Esophagus squamous epithelium (tissue), 5 donors: Measurements from ENCODE around the gene MOV10. TPM values are rescaled to one million over a fixed set of nuclear protein-coding genes. Genes with fewer than 3 reads are reported as not detected.

Experiments
- DNase-seq: peaks from one replicate; lab custom pipeline; 2025; lab: John Stamatoyannopoulos, UW
- H3K27ac ChIP-seq, 4 donors: fragments of 200-600 bp; sonication (generic); one replicate each; pipeline ENCODE4 v1.5.1; 2016 to 2019; ENCODE audit warnings: mild to moderate bottlenecking in 1 of 4
- H3K27me3 ChIP-seq, 4 donors: fragments of 200-600 bp; sonication (generic); 1 replicate in 3 of 4; 2 replicates in 1 of 4; pipeline versions ENCODE4 v1.5.1 to v1.6.0; 2017 to 2021; ENCODE audit warnings: antibody characterized with exemption in 1 of 4
- H3K36me3 ChIP-seq, 3 donors: fragments of 200-600 bp; sonication (generic); one replicate each; pipeline ENCODE4 v1.5.1; 2016 to 2019
- H3K4me1 ChIP-seq, 3 donors: fragments of 200-600 bp; sonication (generic); one replicate each; pipeline ENCODE4 v1.5.1; 2017 to 2019
- H3K4me3 ChIP-seq, 4 donors: fragments of 200-600 bp; sonication (generic); 1 replicate in 3 of 4; 2 replicates in 1 of 4; pipeline ENCODE4 v1.5.1; 2016 to 2019; ENCODE audit warnings: mild to moderate bottlenecking in 2 of 4, moderate library complexity in 1 of 4
- H3K9me3 ChIP-seq, 3 donors: fragments of 200-600 bp; sonication (generic); one replicate each; pipeline ENCODE4 v1.5.1; 2016 to 2019
- POLR2A ChIP-seq, 4 donors: fragments of 450-650 bp; IDR thresholded peaks; one replicate each; pipeline ENCODE4 v1.6.1; 2017; ENCODE audit warnings: antibody characterized with exemption in 4 of 4, mild to moderate bottlenecking in 4 of 4, moderate library complexity in 3 of 4
- WGBS, 2 donors: methylation state at CpG; one replicate each; pipeline ENCODE4 v1.1.5; 2018; 5-methylcytosine and 5-hydroxymethylcytosine counted together
- intact Hi-C: fragments of 100-400 bp; cut with DNase I; formaldehyde crosslinking; loops from one replicate; pipeline ENCODE4 v1.15.0; 2022
- total RNA-seq, 4 donors: library from RNA; depleted of rRNA; stranded (reverse); fragments of >200 nt; gene quantifications; one replicate each; pipeline ENCODE4 v1.1.0, GENCODE V29; 2016
- TF ChIP-seq, protein P1 (sequence below), 6 experiments: fragments of 450-650 bp in 4 of 6; fragments of 200-600 bp in 2 of 6; sonication (generic) in 2 of 6; IDR thresholded peaks; one replicate each; pipeline ENCODE4 v1.5.1; 2016 to 2019; ENCODE audit warnings: antibody characterized with exemption in 6 of 6, mild to moderate bottlenecking in 4 of 6, moderate library complexity in 4 of 6
- donor health status: DM: yes; HTN: yes; CAD: no.

MOV10 gene
- total RNA-seq, 4 donors from 2014 or later, result 16.5 to 34.2 (median 28.9) TPM

DNA sequence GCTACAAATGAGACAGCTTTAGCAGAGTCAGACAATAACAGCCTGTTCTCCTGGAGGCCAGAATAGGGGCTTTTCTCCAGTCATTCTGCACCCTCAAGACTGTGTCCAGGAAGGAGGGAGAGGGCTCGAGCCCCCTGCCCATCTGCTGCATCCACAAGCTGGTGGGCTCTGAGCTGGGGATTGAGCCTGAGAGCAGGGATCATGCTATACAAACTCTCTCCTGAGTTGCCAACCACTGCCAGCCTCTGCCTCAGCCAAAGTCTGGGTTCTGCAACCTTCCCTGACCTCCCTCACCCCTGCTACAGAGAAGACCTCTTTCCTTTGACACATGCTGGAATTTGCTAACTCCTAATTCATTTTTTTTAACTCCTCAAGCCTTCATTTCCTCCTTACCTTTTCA lies 55.5 kb downstream of the MOV10 start:
- no peak for DNase-seq
- no peak overlapping the region for H3K4me3 ChIP-seq
- intact Hi-C loops, result loop anchor here (10.0 kb wide), 1 partner anchor 315 kb away; no protein-coding TSS in a partner anchor
- peaks cover 0 to 8% (median 0%) of the 10 kb centered on the region in 3 donors for H3K4me1 ChIP-seq
- WGBS, 2 donors, result 50 to 83% methylated on average over 1 of the region's 1 CpG
- no peak overlapping the region for H3K27ac ChIP-seq
- H3K27me3 ChIP-seq, result no peaks in the 10 kb centered on the region
- TF ChIP-seq, protein P1, sequence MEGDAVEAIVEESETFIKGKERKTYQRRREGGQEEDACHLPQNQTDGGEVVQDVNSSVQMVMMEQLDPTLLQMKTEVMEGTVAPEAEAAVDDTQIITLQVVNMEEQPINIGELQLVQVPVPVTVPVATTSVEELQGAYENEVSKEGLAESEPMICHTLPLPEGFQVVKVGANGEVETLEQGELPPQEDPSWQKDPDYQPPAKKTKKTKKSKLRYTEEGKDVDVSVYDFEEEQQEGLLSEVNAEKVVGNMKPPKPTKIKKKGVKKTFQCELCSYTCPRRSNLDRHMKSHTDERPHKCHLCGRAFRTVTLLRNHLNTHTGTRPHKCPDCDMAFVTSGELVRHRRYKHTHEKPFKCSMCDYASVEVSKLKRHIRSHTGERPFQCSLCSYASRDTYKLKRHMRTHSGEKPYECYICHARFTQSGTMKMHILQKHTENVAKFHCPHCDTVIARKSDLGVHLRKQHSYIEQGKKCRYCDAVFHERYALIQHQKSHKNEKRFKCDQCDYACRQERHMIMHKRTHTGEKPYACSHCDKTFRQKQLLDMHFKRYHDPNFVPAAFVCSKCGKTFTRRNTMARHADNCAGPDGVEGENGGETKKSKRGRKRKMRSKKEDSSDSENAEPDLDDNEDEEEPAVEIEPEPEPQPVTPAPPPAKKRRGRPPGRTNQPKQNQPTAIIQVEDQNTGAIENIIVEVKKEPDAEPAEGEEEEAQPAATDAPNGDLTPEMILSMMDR (IDR thresholded peaks at IDR 0.05), result no peak
- TF ChIP-seq POLR2A (IDR thresholded peaks at IDR 0.05), result no peak
- no peaks in the 10 kb centered on the region for H3K36me3 ChIP-seq
- no peaks in the 10 kb centered on the region for H3K9me3 ChIP-seq

DNA sequence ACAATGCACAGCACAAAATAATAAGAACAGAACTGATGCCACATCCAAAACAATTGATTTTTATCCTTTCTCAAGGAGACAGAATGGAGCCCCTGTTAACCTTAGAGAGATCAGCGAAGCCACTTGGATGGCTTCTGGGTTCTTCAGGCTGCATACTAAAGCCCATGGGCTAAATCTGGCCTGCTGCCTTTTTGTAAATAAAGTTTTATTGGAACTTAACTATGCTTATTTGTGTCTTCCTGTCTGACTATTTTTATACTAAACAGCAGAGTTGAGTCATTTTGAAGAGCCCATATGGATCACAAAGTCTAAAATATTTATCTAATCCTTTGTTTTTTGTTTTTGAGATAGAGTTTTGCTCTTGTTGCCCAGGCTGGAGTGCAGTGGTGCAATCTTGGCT lies 57.0 kb downstream of the MOV10 start:
- intact Hi-C loops, result no loop called here
- Histone ChIP-seq H3K36me3 (no peaks in the 10 kb centered on the region), H3K9me3 (no peaks in the 10 kb centered on the region), H3K27me3 (no peaks in the 10 kb centered on the region), H3K27ac (no peak overlapping the region), H3K4me1 (peaks cover 0 to 8% (median 0%) of the 10 kb centered on the region in 3 donors), H3K4me3 (no peak overlapping the region)
- no peak for DNase-seq
- TF ChIP-seq, protein P1 (IDR thresholded peaks at IDR 0.05), result no peak
- TF ChIP-seq POLR2A (IDR thresholded peaks at IDR 0.05), result no peak
- 93 to 100% methylated on average over 1 of the region's 1 CpG for WGBS, 2 donors

DNA sequence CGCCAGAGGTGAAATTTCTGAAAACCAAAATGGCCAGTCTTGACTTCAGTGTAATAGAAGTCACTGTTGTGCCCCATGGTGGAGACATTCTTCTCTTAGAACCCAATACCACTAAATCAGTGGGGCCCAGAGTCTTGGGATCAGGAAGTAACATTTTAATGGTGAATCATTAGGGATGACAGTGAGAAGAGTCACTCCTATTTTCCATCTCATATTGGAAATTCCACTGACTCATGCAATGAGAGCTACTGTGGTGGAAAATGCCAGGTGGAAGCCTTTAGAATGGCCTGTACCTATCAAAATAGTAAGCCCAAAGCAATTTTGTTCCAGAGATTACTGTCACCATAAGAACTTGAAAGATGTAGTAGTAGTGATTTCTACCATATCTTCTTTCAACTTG lies 61.3 kb downstream of the MOV10 start:
- Histone ChIP-seq H3K9me3 (no peaks in the 10 kb centered on the region), H3K27ac (no peak overlapping the region), H3K4me3 (no peak overlapping the region), H3K36me3 (no peaks in the 10 kb centered on the region), H3K27me3 (peaks cover 0 to 5% (median 0%) of the 10 kb centered on the region in 4 donors), H3K4me1 (peaks cover 0 to 8% (median 0%) of the 10 kb centered on the region in 3 donors)
- WGBS, 2 donors, result 93 to 100% methylated on average over 1 of the region's 1 CpG
- intact Hi-C loops, result no loop called here
- no peak for TF ChIP-seq POLR2A (IDR thresholded peaks at IDR 0.05)
- TF ChIP-seq, protein P1 (IDR thresholded peaks at IDR 0.05), result no peak
- DNase-seq, result no peak

DNA sequence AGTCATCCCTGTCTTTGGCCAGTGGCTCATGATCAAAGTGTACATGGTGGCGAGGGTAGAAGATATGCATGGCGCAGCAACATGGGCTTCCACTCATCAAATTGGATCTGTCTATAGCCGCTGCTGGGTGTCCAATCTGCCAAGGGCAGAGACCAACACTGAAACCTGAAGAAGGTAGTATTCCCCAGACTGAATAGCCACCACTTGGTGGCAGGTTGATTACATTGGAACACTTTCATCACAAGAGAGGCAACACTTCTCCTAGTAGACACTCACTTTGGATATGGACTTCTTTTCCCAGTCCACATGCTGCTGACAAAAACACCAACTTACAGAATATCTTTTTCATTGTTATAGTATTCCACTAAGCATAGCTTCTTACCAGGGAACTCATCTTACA lies 63.1 kb downstream of the MOV10 start:
- TF ChIP-seq POLR2A (IDR thresholded peaks at IDR 0.05), result no peak
- TF ChIP-seq, protein P1 (IDR thresholded peaks at IDR 0.05), result no peak
- DNase-seq, result no peak
- intact Hi-C loops, result no loop called here
- H3K27ac ChIP-seq, result no peak overlapping the region
- H3K9me3 ChIP-seq, result no peaks in the 10 kb centered on the region
- 92 to 100% methylated on average over 1 to 3 of the region's 3 CpGs for WGBS, 2 donors
- no peaks in the 10 kb centered on the region for H3K4me1 ChIP-seq
- no peak overlapping the region for H3K4me3 ChIP-seq
- no peaks in the 10 kb centered on the region for H3K36me3 ChIP-seq
- peaks cover 0 to 19% (median 0%) of the 10 kb centered on the region in 4 donors for H3K27me3 ChIP-seq

GRCh38 chr1:112743174-112744008 lies 68.9 kb downstream of the MOV10 start:
- Histone ChIP-seq H3K9me3 (no peaks in the 10 kb centered on the region), H3K4me1 (peaks cover 6 to 13% (median 10%) of the 10 kb centered on the region in 3 donors), H3K27ac (no peak overlapping the region), H3K4me3 (peak overlapping the region; percentile 14 to 59 (median 43)), H3K27me3 (peaks cover 0 to 46% (median 3%) of the 10 kb centered on the region in 4 donors), H3K36me3 (no peaks in the 10 kb centered on the region)
- DNase-seq, result no peak
- TF ChIP-seq POLR2A (IDR thresholded peaks at IDR 0.05), result no peak
- 46 to 67% methylated on average over 3 to 11 of the region's 54 CpGs for WGBS, 2 donors
- intact Hi-C loops, result no loop called here
